ENCODE data around the gene ABLIM2. TPM values are rescaled to one million over a fixed set of nuclear protein-coding genes. Genes with fewer than 3 reads are reported as not detected.

ABLIM2 gene
- total RNA-seq, 1 donor from 2014 or later = 7.5 TPM

GRCh38 chr4:8160572-8160971 is 2.0 kb upstream of the ABLIM2 start:
- DNase-seq = no peak
- peaks cover 16% of the 10 kb centered on the region for H3K4me1 Mint-ChIP-seq (ENCODE audit: low read depth, unreplicated experiment)
- no peak for TF ChIP-seq CTCF (IDR thresholded peaks at IDR 0.05; ENCODE audit: partially characterized antibody, unreplicated experiment)
- peaks cover 7% of the 10 kb centered on the region for H3K9me3 Mint-ChIP-seq (ENCODE audit: unreplicated experiment)
- peaks cover 5% of the 10 kb centered on the region for H3K27me3 Mint-ChIP-seq (ENCODE audit: unreplicated experiment)
- H3K36me3 Mint-ChIP-seq (ENCODE audit: unreplicated experiment) = no peaks in the 10 kb centered on the region
- H3K27ac Mint-ChIP-seq (ENCODE audit: unreplicated experiment) = no peak overlapping the region
- peak overlapping the region; percentile 57 for H3K4me3 Mint-ChIP-seq (ENCODE audit: unreplicated experiment)

- Mint-ChIP-seq H3K4me3 (ENCODE audit: unreplicated experiment) (peak overlapping the region; percentile 86), H3K9me3 (ENCODE audit: unreplicated experiment) (peaks cover 7% of the 10 kb centered on the region), H3K36me3 (ENCODE audit: unreplicated experiment) (no peaks in the 10 kb centered on the region), H3K27ac (ENCODE audit: unreplicated experiment) (no peak overlapping the region), H3K27me3 (ENCODE audit: unreplicated experiment) (peaks cover 4% of the 10 kb centered on the region), H3K4me1 (ENCODE audit: low read depth, unreplicated experiment) (peaks cover 14% of the 10 kb centered on the region)
- no peak for TF ChIP-seq CTCF (IDR thresholded peaks at IDR 0.05; ENCODE audit: partially characterized antibody, unreplicated experiment)
- DNase-seq = no peak
These were observed 1.6 kb upstream of the ABLIM2 start for GRCh38 chr4:8160233-8160560.

- no peak for DNase-seq
- H3K9me3 Mint-ChIP-seq (ENCODE audit: unreplicated experiment) = peaks cover 7% of the 10 kb centered on the region
These were observed 1.1 kb upstream of the ABLIM2 start for GRCh38 chr4:8159537-8160232.

GRCh38 chr4:8157944-8158709 is 486 bp downstream of the ABLIM2 start:
- Mint-ChIP-seq H3K9me3 (ENCODE audit: unreplicated experiment) (peaks cover 6% of the 10 kb centered on the region), H3K4me1 (ENCODE audit: low read depth, unreplicated experiment) (peaks cover 9% of the 10 kb centered on the region), H3K36me3 (ENCODE audit: unreplicated experiment) (no peaks in the 10 kb centered on the region), H3K27ac (ENCODE audit: unreplicated experiment) (no peak overlapping the region), H3K27me3 (ENCODE audit: unreplicated experiment) (peaks cover 8% of the 10 kb centered on the region), H3K4me3 (ENCODE audit: unreplicated experiment) (no peak overlapping the region)
- DNase-seq = no peak
- TF ChIP-seq CTCF (IDR thresholded peaks at IDR 0.05; ENCODE audit: partially characterized antibody, unreplicated experiment) = no peak

More at GRCh38 chr4:8159537-8160232, 1.1 kb upstream of the ABLIM2 start:
- TF ChIP-seq CTCF (IDR thresholded peaks at IDR 0.05; ENCODE audit: partially characterized antibody, unreplicated experiment) = no peak
- H3K4me1 Mint-ChIP-seq (ENCODE audit: low read depth, unreplicated experiment) = peaks cover 11% of the 10 kb centered on the region
- H3K36me3 Mint-ChIP-seq (ENCODE audit: unreplicated experiment) = no peaks in the 10 kb centered on the region
- peaks cover 5% of the 10 kb centered on the region for H3K27me3 Mint-ChIP-seq (ENCODE audit: unreplicated experiment)
- no peak overlapping the region for H3K27ac Mint-ChIP-seq (ENCODE audit: unreplicated experiment)
- H3K4me3 Mint-ChIP-seq (ENCODE audit: unreplicated experiment) = peak overlapping the region; percentile 86

GRCh38 chr4:8157496-8157895 is 1.1 kb downstream of the ABLIM2 start:
- Mint-ChIP-seq H3K9me3 (ENCODE audit: unreplicated experiment) (peaks cover 6% of the 10 kb centered on the region), H3K36me3 (ENCODE audit: unreplicated experiment) (no peaks in the 10 kb centered on the region), H3K4me3 (ENCODE audit: unreplicated experiment) (peak overlapping the region; percentile 39), H3K27me3 (ENCODE audit: unreplicated experiment) (peaks cover 8% of the 10 kb centered on the region), H3K27ac (ENCODE audit: unreplicated experiment) (no peak overlapping the region), H3K4me1 (ENCODE audit: low read depth, unreplicated experiment) (peaks cover 9% of the 10 kb centered on the region)
- no peak for TF ChIP-seq CTCF (IDR thresholded peaks at IDR 0.05; ENCODE audit: partially characterized antibody, unreplicated experiment)
- no peak for DNase-seq
